OCI-LY7 (cell line): ENCODE measurements around the gene OPN5. TPM values are rescaled to one million over a fixed set of nuclear protein-coding genes. Genes with fewer than 3 reads are reported as not detected.

Source experiments
- BruUV-seq: library from RNA; stranded (reverse); fragments of 400-500 nt; replicated peaks from 2 replicates; lab custom pipeline; 2021; lab: Mats Ljungman, UMichigan
- CTCF ChIA-PET: fragments of 300-600 bp; sonication (Branson Sonifier 250); formaldehyde crosslinking; loops from one replicate; lab custom pipeline; 2022; ENCODE audit warnings: antibody characterized with exemption; ENCODE audit not compliant: unreplicated experiment; lab: Charles Lee
- POLR2A ChIA-PET: fragments of 300-600 bp; sonication (Branson Sonifier 250); formaldehyde crosslinking; loops from one replicate; lab custom pipeline; 2022; ENCODE audit warnings: antibody characterized with exemption; lab: Charles Lee
- DNase-seq: peaks from one replicate; pipeline ENCODE4 v3.0.0-alpha.2; 2015; ENCODE audit warnings: low spot score
- H2AFZ ChIP-seq: fragments of 200-600 bp; sonication (generic), shearing (Covaris generic); 2 replicates; pipeline ENCODE4 v1.6.1; 2014; ENCODE audit warnings: mild to moderate bottlenecking, antibody characterized with exemption, low read length, moderate library complexity
- H3K27ac ChIP-seq: fragments of 200-600 bp; sonication (generic); 2 replicates; pipeline ENCODE4 v1.5.1; 2014; ENCODE audit warnings: mixed run types, low read depth, mild to moderate bottlenecking, moderate library complexity, low read length, inconsistent platforms; ENCODE audit not compliant: poor library complexity, severe bottlenecking
- H3K36me3 ChIP-seq: fragments of 200-600 bp; sonication (generic); 2 replicates; pipeline ENCODE4 v1.6.1; 2014; ENCODE audit warnings: mild to moderate bottlenecking, antibody characterized with exemption, low read length, moderate library complexity, mixed read lengths; ENCODE audit not compliant: insufficient read depth
- H3K4me1 ChIP-seq: fragments of 200-600 bp; sonication (generic); 2 replicates; pipeline ENCODE4 v1.5.1; 2014; ENCODE audit warnings: mild to moderate bottlenecking, low read length; ENCODE audit not compliant: insufficient read depth, poor library complexity, severe bottlenecking
- H3K4me2 ChIP-seq: fragments of 200-600 bp; sonication (generic); 2 replicates; pipeline ENCODE4 v1.6.1; 2014; ENCODE audit warnings: mild to moderate bottlenecking, low read length
- H3K4me3 ChIP-seq: fragments of 200-600 bp; sonication (generic); 2 replicates; pipeline ENCODE4 v1.5.1; 2014; ENCODE audit warnings: mild to moderate bottlenecking, low read depth, low read length; ENCODE audit not compliant: poor library complexity, severe bottlenecking
- H3K79me2 ChIP-seq: fragments of 200-600 bp; sonication (generic); 2 replicates; pipeline ENCODE4 v1.6.1; 2016; ENCODE audit warnings: low read depth, mild to moderate bottlenecking, low read length, moderate library complexity, mixed read lengths; ENCODE audit not compliant: insufficient read depth
- H3K9me2 ChIP-seq: fragments of 200-600 bp; sonication (generic); 2 replicates; pipeline ENCODE4 v1.6.1; 2016; ENCODE audit warnings: mild to moderate bottlenecking, low read length, mixed read lengths; ENCODE audit not compliant: insufficient read depth
- H3K9me3 ChIP-seq: fragments of 200-600 bp; sonication (generic); 2 replicates; pipeline ENCODE4 v1.6.1; 2014; ENCODE audit warnings: mild to moderate bottlenecking, mixed run types, low read length, mixed read lengths
- H4K20me1 ChIP-seq: fragments of 200-600 bp; sonication (generic); 2 replicates; pipeline ENCODE4 v1.6.1; 2014; ENCODE audit warnings: mild to moderate bottlenecking, antibody characterized with exemption, low read length, moderate library complexity, mixed read lengths; ENCODE audit not compliant: insufficient read depth
- EZH2phosphoT487 ChIP-seq: fragments of 200-600 bp; sonication (generic); IDR thresholded peaks from 2 replicates; pipeline ENCODE4 v1.6.1; 2018; ENCODE audit warnings: low read depth, borderline replicate concordance, mild to moderate bottlenecking, mixed run types, antibody characterized with exemption, low read length, moderate library complexity, mixed read lengths
- intact Hi-C: fragments of 100-400 bp; cut with micrococcal nuclease; formaldehyde crosslinking; loops from one replicate; pipeline ENCODE4 v1.10.0; 2022; ENCODE audit not compliant: unreplicated experiment
- total RNA-seq, 2 experiments: library from RNA; depleted of rRNA in 1 of 2; stranded (reverse); fragments of >200 nt in 1 of 2; shearing (Covaris generic) in 1 of 2; gene quantifications; 2 replicates each; pipeline ENCODE4 v1.2.3, GENCODE V29; 2014 to 2022
- TF ChIP-seq, protein P1 (sequence below): fragments of 200-600 bp; sonication (generic); conservative IDR thresholded peaks from 2 replicates; pipeline ENCODE4 v1.5.1; 2014; ENCODE audit warnings: mild to moderate bottlenecking, antibody characterized with exemption, low read length, moderate library complexity, mixed read lengths

OPN5 gene
- total RNA-seq, 2 experiments from 2014 or later, result not detected

GRCh38 chr6:47789553-47789952 is 7.7 kb downstream of the OPN5 start:
- Histone ChIP-seq H4K20me1 (no peaks in the 10 kb centered on the region), H3K79me2 (no peaks in the 10 kb centered on the region), H3K4me3 (no peak overlapping the region), H3K36me3 (no peaks in the 10 kb centered on the region), H3K4me1 (no peaks in the 10 kb centered on the region), H3K9me3 (no peaks in the 10 kb centered on the region), H2AFZ (no peak overlapping the region), H3K4me2 (no peak overlapping the region), H3K9me2 (no peaks in the 10 kb centered on the region), H3K27ac (no peak overlapping the region)
- TF ChIP-seq, protein P1, sequence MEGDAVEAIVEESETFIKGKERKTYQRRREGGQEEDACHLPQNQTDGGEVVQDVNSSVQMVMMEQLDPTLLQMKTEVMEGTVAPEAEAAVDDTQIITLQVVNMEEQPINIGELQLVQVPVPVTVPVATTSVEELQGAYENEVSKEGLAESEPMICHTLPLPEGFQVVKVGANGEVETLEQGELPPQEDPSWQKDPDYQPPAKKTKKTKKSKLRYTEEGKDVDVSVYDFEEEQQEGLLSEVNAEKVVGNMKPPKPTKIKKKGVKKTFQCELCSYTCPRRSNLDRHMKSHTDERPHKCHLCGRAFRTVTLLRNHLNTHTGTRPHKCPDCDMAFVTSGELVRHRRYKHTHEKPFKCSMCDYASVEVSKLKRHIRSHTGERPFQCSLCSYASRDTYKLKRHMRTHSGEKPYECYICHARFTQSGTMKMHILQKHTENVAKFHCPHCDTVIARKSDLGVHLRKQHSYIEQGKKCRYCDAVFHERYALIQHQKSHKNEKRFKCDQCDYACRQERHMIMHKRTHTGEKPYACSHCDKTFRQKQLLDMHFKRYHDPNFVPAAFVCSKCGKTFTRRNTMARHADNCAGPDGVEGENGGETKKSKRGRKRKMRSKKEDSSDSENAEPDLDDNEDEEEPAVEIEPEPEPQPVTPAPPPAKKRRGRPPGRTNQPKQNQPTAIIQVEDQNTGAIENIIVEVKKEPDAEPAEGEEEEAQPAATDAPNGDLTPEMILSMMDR, result no peak
- intact Hi-C loops, result loop anchor here (2.0 to 10.0 kb wide), 4 partner anchors 53 to 1621 kb away; no protein-coding TSS in a partner anchor
- BruUV-seq, result no TSS peak
- no peak for DNase-seq
- ChIA-PET CTCF (no interaction called here), POLR2A (interaction anchor here (0.6 kb wide), 2 partner anchors 64 to 897 kb away, joined by 3 to 5 read pairs; no protein-coding TSS in a partner anchor)

DNA sequence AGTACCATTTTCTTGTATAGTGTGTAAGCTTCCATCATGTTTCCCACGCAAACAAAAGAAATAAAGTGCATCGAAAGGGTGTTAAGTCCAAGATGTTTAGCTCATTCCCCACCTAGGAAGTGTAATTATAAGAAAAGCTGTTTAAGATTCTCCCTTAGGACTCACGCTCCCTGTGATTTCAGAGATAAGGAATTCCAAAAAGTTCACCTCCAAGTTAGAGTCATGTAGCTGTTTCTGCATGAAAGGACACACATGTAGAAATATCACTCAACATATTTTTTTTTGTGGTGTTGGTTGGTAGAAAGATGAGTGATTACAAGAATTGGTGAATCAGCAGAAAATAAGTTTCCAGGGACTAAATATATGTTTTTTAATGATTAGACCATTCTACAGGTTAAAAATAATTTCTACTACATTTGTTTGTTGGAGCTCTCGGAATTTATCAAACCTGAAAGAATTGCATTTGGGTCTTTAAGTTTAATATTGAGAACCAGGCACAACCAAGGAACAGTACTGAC is 10.4 kb downstream of the OPN5 start:
- Histone ChIP-seq H3K4me3 (no peak overlapping the region), H2AFZ (no peak overlapping the region), H3K79me2 (no peaks in the 10 kb centered on the region), H3K9me3 (no peaks in the 10 kb centered on the region), H3K4me1 (no peaks in the 10 kb centered on the region), H3K27ac (no peak overlapping the region), H3K9me2 (no peaks in the 10 kb centered on the region), H4K20me1 (no peaks in the 10 kb centered on the region), H3K36me3 (no peaks in the 10 kb centered on the region), H3K4me2 (no peak overlapping the region)
- CTCF ChIA-PET, result no interaction called here
- no TSS peak for BruUV-seq
- no peak for DNase-seq
- intact Hi-C loops, result no loop called here
- POLR2A ChIA-PET, result interaction anchor here (0.6 to 0.7 kb wide), 2 partner anchors 182 to 290 kb away, joined by 3 to 8 read pairs; no protein-coding TSS in a partner anchor
- TF ChIP-seq EZH2phosphoT487, result no peak

DNA sequence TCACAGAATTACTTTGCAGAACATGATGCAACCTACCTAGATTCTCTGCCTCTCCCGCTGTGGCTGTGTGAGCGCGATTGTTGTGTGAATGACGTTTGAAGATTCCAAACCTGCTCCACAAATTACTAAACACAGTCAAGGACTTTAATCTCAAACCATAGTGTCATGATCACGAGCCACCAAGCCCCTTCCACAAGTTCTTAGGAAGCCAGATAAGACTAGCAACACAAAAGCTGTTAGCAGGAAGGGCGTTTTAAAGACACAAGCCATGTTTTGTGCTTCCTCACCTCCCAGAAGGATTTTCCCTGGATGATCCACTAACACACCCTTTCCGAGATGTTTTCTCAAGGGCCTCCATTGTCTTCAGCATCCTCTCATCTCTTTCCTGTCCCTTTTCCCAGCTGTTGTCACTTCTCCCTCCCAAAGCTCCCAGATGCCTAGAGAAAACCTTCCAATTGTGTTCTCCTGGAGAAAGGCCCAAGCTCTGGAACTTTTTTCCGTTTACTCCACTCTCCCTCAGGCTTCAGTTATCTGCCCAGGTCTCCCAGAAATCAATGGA is 12.8 kb downstream of the OPN5 start:
- CTCF ChIA-PET, result no interaction called here
- intact Hi-C loops, result no loop called here
- no peaks in the 10 kb centered on the region for H3K79me2 ChIP-seq

More for the DNA sequence above, 12.8 kb downstream of the OPN5 start:
- POLR2A ChIA-PET, result interaction anchor here (0.5 to 0.8 kb wide), 2 partner anchors 61 to 136 kb away, joined by 3 read pairs; no protein-coding TSS in a partner anchor
- no peak for DNase-seq
- Histone ChIP-seq H4K20me1 (no peaks in the 10 kb centered on the region), H3K9me3 (no peaks in the 10 kb centered on the region), H3K4me3 (no peak overlapping the region), H3K36me3 (no peaks in the 10 kb centered on the region), H3K4me1 (no peaks in the 10 kb centered on the region), H3K27ac (no peak overlapping the region), H2AFZ (no peak overlapping the region), H3K9me2 (no peaks in the 10 kb centered on the region), H3K4me2 (no peak overlapping the region)
- BruUV-seq, result no TSS peak
- TF ChIP-seq, protein P1, result no peak
- no peak for TF ChIP-seq EZH2phosphoT487
